ENCODE measurements around the gene TMEM108.

The TMEM108 gene

GRCh38 chr3:133227813-133228212 lies 189.6 kb downstream of the TMEM108 start:
- DNase-seq (ENCODE audit: low read depth in 2 of 2), result no peak

DNA sequence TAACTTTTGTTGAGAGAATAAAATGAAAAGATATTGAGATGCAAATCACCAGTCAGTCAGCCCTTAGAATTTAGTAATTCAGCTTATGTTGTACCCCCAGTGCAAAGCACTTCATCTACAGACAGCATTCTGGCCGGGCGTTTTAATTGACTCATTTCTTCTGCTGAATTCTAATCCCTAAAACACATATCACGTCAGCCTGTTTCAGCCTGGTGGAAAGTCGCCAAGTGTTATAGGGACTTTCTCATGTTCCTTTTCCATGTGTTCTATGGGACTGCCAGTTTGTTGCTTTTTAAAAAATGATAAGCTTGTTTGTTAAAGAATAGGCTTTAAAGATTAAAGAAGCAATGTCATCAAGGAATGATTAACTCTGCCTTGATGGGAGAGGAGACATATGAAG lies 192.0 kb downstream of the TMEM108 start:
- DNase-seq (ENCODE audit: low read depth in 2 of 2), result no peak

DNA sequence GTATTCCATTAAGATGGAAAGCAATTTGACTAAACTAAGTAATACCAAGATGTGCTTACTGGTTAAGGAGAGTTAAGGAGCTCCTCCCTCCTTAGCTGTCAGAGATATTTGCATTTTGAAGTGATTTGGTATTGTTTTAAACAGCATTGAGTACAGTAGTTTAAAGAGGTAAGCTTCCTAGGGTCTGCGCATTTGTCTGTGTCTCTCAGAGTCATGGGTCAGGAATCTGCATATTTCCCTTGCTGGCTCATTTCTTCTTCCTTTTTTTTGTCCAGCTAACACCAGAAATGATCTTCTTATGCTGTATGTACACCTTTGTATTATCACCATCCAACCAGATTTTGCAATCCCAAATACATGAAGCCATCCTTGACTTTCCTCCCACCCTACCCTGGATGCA lies 198.7 kb downstream of the TMEM108 start:
- DNase-seq (ENCODE audit: low read depth in 2 of 2), result no peak

DNA sequence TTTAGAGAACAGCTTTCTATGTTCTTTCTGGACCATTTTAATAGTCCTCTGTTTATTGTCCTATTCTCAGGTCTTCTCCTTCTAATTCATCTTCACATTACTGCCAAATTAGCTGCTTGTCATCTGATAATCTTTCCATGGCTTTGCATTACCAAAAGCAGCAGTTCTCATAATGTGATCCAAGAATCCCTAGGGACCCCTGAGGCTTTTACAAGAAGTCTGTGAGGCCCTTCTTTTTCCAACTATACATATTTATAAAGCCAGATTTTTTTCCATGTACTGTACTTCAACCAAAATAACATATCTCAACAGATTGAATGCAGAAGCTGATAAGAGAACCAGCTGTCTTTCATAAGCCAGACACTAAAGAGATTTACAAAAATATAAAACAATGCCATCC lies 199.2 kb downstream of the TMEM108 start:
- DNase-seq (ENCODE audit: low read depth in 2 of 2), result no peak

- no peak for DNase-seq (ENCODE audit: low read depth in 2 of 2)
Measured at GRCh38 chr3:133238015-133238414, 199.8 kb downstream of the TMEM108 start.

DNA sequence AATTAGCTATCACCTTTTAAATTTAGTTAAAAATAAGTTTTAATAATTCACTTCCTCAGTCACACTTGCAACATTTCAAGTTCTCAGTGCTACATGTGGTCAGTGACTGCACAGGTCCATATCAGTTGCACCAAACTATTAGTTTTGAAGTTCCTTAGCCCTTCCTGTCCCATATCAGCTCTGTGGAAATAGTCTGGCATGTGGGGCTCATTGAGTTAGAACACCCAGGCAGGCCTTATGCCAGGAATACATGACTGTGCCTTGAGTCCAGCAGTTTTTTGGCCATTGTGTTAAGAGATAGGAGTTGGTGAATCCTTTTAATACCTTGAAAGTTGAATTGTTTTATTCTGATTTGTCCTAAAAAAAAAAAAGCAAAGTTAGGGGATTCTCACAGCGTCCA lies 207.9 kb downstream of the TMEM108 start:
- no peak for DNase-seq (ENCODE audit: low read depth in 2 of 2)

DNA sequence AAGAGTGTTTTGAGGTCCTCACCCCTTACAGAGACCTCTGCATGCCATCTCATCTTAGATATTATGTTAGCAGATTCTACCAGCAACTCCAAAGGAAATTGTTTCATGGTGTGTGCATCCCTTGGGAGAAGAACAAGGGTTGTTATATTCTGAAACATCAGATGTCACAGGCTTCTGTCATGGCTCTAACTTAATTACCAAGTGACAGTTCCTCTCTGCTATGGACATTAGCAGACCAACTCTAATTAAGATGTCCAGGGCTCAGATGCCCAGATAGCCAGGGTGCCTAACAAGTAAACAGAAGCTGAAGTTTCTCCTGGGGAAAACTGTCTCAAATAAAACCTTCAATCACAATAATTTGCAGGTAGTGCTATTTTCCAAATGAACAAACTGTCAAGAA lies 208.6 kb downstream of the TMEM108 start:
- DNase-seq (ENCODE audit: low read depth in 2 of 2), result no peak

DNA sequence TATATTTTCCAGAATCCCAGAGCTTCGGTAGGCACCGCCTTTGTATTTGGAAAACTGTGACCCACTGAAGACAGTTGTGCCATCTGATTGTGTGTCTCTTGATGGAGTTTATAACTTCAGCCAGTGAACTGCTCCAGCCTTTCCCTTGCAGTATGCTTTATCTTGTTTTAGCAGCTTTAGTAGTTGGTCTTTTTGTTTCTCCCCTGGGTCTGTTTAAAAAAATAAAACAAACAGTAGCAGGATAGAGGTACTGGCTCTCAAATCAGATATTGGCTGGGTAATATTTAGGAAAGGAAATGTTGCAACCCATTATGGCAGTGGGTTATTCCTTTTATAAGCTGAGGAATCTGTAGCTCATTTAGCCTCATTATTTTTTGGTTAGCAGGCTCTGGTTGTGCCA lies 210.2 kb downstream of the TMEM108 start:
- no peak for DNase-seq (ENCODE audit: low read depth in 2 of 2)

- no peak for DNase-seq (ENCODE audit: low read depth in 2 of 2)
Measured at GRCh38 chr3:133249490-133249889, 211.3 kb downstream of the TMEM108 start.

DNA sequence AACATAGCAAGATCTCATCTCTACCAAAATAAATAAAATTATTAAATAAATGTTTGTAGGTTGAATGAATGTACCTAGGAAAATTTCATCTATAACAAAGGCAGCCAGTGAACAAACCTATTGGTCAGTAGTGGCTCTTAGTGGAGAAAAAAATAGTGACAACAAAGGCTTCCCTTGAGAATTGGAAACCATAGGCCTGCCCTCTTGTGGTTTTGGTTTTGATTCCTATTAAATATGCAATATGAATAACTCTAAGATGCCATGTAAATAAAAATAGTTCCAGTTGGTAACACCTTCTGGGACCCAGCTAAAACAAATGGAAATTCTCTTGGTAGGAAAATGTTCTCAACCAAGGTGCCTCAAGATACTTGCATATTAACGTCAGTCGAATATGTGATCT lies 216.0 kb downstream of the TMEM108 start:
- DNase-seq (ENCODE audit: low read depth in 2 of 2), result no peak

DNA sequence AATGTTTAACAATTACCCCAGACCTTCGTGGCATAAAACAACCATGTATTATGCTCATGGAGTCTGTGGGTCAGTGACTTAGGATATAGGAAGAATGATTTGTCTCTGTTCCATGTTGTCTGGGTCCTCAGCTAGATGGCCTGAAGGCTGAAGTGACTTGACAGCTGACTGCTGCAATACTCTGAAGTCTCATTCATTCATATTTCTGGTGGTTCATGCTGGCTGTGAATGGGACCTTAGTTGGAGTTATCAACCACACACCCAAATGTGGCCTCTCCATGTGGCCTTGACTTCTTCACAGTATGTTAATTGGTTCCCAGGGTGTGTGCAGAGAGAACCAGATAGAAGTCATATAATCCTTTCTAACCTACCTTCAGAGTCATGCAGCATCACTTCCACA lies 216.5 kb downstream of the TMEM108 start:
- no peak for DNase-seq (ENCODE audit: low read depth in 2 of 2)

- no peak for DNase-seq (ENCODE audit: low read depth in 2 of 2)
Measured at GRCh38 chr3:133256787-133257483, 218.7 kb downstream of the TMEM108 start.

DNA sequence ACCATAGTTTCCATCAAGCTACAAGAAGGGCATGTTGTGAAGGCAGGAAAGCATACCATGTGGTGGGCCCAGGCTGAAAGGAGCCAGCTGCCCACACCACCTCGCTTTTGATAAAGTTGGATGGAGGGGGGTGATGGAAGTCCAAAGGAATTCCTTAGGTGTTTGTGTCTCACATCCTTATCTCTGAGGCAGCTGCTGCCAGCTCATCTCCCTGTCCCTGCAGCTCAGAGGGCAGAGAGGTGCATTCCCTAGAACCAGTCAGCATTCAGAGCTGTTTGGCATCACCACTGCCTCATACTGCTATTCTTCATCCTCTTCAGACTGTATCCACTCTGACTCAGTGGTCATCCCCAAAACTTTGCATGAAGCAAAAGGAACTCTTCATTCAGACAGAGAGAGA lies 220.2 kb downstream of the TMEM108 start:
- DNase-seq (ENCODE audit: low read depth in 2 of 2), result no peak

- no peak for DNase-seq (ENCODE audit: low read depth in 2 of 2)
Measured at GRCh38 chr3:133259767-133260166, 221.6 kb downstream of the TMEM108 start.

DNA sequence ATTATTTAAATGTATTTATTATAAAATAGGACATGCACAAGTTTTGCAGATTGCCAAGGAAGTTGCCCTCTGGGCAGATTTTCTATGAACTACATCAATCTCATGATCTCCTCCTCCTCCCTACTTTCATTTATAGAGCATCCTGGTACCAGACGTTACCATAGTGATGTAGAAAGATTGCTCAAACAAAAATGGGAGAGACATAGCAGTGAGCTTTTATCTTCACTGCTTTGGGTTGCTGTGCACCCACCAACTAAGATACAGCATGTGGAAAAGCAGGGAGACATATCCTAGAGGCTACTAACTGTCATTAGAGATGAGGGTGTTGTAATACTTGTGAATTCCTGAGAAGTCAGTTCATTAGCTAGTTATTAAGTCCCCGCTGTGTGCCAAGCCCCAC lies 224.1 kb downstream of the TMEM108 start:
- no peak for DNase-seq (ENCODE audit: low read depth in 2 of 2)

- DNase-seq (ENCODE audit: low read depth in 2 of 2), result no peak
Measured at GRCh38 chr3:133264920-133265319, 226.7 kb downstream of the TMEM108 start.

GRCh38 chr3:133268726-133269134 lies 230.5 kb downstream of the TMEM108 start:
- no peak for DNase-seq (ENCODE audit: low read depth in 2 of 2)

DNA sequence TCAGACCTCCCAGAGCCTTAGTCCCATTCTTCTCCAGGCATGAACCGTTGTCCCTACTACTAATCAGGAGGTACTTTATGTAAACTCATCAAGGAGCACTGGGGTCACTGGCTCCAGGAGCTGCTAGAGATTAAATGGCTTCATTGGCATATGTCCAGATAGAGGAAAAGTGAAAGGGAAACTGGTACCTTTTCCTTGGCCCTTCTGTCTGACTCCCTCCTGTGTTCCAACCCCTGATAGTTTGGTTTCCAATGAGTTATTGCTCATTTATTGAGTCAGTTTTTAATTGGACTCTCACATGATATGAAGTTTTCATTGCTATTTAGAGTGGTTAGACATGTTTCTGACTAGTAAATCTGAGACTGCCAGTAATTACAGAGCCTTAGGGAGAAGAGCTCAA lies 231.2 kb downstream of the TMEM108 start:
- DNase-seq (ENCODE audit: low read depth in 2 of 2), result no peak

- no peak for DNase-seq (ENCODE audit: low read depth in 2 of 2)
Measured at GRCh38 chr3:133270631-133271030, 232.4 kb downstream of the TMEM108 start.

DNA sequence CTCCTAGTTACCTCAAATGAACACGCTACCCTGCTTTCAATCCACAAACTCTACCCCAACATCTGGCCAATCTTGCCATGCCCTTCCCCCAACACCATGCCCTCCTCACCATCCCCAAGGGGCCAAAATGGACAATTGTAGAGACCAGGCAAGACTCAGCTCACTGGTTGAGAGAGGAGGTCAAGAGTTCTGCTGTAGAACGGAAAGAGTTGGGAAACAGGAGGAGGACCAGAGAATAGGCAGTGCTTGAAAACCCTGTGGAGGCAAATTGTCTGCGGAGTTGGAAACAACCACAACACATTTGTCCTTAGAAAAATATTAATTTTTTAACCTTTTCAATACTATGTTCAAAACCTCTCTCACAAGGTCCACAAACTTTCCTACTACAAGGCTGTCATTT lies 232.9 kb downstream of the TMEM108 start:
- no peak for DNase-seq (ENCODE audit: low read depth in 2 of 2)

DNA sequence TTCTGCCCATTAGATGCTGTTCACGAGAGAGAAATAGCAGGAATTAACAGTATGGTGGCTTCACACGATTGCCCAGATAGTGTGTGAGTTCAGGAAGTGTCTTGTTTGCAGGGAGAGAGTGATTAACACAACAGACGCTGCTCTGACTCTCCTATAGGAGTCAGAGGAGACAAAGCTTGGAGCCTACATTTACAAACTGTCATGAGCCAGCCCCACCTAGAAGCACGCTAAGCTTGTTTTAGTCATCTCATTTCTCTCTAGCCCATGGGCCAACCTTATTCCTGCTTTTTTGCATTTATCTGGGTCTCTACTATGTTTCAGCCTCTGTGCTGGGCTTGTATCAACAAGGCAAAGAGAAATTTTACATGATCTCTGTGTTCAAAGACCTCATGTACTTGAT lies 233.3 kb downstream of the TMEM108 start:
- DNase-seq (ENCODE audit: low read depth in 2 of 2), result no peak

DNA sequence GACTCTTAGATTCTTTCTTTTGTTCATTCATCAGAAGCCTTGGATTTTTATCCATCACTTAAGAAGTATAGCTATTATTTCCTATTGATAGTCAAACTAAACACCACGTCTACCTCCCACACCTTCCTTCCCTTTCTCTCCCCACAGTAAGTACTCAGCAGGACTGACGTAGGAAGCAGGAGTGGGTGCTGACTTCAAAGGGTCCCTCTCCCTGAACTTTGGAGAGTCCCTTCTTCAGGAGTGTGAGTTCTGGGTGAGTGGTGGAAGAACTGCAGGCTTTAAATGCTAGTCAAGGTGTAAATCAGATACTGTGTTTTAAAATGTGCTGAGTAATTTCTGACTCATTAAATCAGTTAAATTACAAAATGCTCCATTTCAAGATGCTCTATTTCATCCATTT lies 235.2 kb downstream of the TMEM108 start:
- no peak for DNase-seq (ENCODE audit: low read depth in 2 of 2)

DNA sequence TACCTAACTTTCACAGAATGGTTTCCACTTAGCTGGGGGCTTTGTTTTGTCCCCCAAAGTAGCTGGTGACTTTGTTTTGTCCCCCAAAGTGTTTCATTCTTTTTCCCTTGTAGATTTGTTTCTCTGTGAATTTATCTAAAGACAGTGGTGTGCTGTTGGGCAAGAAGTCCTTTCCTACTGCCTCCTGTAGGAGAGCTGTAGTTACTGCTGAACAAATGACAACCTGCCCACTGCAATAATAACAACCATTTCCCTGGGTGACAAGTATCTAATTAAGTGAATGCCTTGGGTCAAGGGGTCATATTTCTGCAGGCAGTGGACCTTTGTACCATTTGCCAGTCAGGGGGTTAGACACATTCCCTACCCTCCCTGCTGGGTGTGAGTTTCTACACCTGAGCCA lies 236.3 kb downstream of the TMEM108 start:
- no peak for DNase-seq (ENCODE audit: low read depth in 2 of 2)

- no peak for DNase-seq (ENCODE audit: low read depth in 2 of 2)
Measured at GRCh38 chr3:133276594-133276993, 238.4 kb downstream of the TMEM108 start.
